A549 (cell line): ENCODE measurements around the gene RAB38.

Source experiments
- CTCF ChIP-seq: fragments of >200 bp; sonication (Bioruptor Twin); formaldehyde crosslinking; IDR thresholded peaks from 3 replicates; pipeline ENCODE4 v1.5.1; 2016
- HOXB5 ChIP-seq: fragments of 250-450 bp; sonication (Bioruptor Pico); IDR thresholded peaks from 2 replicates; pipeline ENCODE4 v1.5.0; 2020; ENCODE audit warnings: mild to moderate bottlenecking, moderate library complexity
- MAX ChIP-seq: IDR thresholded peaks from 2 replicates; pipeline ENCODE4 v1.6.1; 2012
- POLR2A ChIP-seq: IDR thresholded peaks from 2 replicates; pipeline ENCODE4 v1.6.1; 2012; ENCODE audit warnings: mild to moderate bottlenecking, low read length
- RCOR1 ChIP-seq: fragments of 150-350 bp; IDR thresholded peaks from 2 replicates; pipeline ENCODE4 v1.6.1; 2014; ENCODE audit warnings: antibody characterized with exemption, low read length, low read depth
- TF ChIP-seq, protein P1 (sequence below): fragments of 450-650 bp; IDR thresholded peaks from 2 replicates; pipeline ENCODE4 v1.6.1; 2014; ENCODE audit warnings: antibody characterized with exemption

DNA sequence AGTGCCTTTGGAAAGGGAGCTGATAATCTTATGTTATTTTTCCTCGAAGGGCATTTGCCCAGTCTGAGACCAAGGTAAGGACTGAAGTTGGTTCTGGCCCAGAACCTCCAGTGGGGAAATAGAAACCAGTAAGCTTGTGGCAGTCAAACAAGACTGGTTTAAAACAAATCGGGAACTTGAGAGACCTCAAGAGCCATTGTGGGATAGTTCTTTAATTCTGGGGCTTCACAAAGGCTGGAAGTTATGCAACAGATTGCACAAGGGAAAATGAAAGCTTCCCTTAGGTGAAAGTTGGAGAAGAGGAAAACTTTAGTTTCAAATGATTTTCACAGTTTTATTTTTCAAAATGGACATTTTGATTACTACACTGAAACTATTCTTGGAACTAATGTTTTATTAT is 33.5 kb upstream of the RAB38 start:
- no peak for TF ChIP-seq CTCF
- no peak for TF ChIP-seq MAX
- no peak for TF ChIP-seq HOXB5 (CRISPR knock-in tag)
- TF ChIP-seq, protein P1, sequence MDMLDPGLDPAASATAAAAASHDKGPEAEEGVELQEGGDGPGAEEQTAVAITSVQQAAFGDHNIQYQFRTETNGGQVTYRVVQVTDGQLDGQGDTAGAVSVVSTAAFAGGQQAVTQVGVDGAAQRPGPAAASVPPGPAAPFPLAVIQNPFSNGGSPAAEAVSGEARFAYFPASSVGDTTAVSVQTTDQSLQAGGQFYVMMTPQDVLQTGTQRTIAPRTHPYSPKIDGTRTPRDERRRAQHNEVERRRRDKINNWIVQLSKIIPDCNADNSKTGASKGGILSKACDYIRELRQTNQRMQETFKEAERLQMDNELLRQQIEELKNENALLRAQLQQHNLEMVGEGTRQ, result no peak
- TF ChIP-seq POLR2A, result no peak
- no peak for TF ChIP-seq RCOR1
